Head of caudate nucleus (tissue), 42 donors: Measurements from ENCODE around the gene ZNF618.

ENCODE experiments used
- DNase-seq, 42 donors: peaks; one replicate each; pipeline versions ENCODE4 v3.0.0 to v3.0.0-alpha.2; 2020 to 2021; ENCODE audit warnings: mixed read lengths in 7 of 42
- intact Hi-C: fragments of 100-400 bp; cut with DNase I; formaldehyde crosslinking; loops from one replicate; pipeline ENCODE4 v1.15.0; 2022

Gene ZNF618

DNA sequence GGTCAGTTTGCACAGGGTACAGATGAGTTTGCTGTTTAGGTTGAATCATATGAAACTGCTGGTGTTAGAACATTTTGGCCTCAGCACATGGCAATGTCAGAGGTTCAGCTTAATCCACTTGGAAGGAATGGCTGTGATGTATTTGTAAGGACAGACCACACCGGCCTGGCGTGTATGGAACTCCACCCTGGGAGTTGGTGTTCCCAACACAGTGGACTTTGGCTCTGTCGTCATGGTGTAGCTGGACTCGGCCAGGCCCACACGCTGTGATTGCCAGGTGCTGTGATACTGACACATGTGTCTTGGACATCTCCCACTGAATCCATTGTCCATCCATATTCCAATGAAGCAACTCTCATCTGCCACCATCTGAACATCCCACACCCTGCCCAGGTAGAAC, 90.3 kb downstream of the ZNF618 start:
- DNase-seq: no peak
- intact Hi-C loops: no loop called here

DNA sequence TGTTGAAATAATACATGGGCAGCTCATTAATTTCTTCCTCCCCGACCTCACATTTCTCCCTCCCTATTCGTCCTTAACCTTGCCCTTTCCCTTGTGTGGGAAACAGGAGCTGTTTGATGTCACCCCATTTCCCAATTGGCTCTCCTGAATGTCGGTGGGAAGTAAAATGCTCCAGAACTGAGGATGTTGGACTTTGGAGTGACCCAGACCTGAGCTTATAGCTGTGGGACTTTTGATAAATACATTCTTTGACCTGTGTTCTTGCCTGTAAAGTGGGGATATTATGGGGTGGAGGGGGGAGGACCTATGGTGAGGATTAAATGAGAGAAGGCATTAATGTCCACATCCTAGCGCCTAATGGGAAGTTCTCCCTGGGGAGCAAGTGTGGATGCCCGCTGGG, 91.3 kb downstream of the ZNF618 start:
- intact Hi-C loops: no loop called here
- no peak for DNase-seq

DNA sequence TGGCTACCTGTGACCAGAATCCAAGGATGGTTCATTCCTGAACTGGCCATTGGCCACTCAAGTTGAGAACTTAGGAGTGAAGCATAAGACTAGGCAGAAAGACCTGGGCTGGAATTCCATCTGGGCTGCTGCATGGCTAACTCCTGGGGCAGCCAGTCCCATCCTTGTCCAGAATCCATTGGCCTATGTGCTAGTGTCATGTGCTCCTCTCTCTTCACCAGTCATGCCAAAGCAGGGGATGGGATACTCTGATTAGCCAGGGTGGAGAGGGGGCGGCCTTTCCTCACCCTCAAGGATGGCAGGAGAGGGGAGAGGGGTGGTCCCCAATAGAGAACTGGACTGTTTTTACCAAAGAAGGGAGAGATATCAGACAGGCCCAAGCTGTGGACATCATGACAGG, 93.2 kb downstream of the ZNF618 start:
- intact Hi-C loops: no loop called here
- DNase-seq: no peak

DNA sequence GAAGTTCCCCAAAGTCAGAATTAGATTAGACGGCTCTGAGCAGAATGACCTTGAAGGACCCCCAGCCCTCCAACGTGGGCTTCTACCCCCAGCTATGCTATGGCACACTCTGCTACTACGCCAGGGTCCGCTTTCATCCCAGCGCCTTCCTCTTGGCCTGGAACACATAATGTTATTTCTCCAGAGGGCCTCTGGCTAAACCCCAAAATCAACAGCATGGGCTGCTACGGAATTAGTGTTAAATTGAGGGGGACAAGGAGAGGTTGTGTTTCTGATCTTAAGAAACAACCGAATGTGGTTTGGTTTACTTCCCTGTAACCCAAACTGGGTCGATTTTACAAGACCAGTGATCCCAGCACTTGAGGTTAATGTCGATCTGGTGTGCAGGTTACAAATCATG, 97.1 kb downstream of the ZNF618 start:
- DNase-seq: no peak
- intact Hi-C loops: no loop called here

DNA sequence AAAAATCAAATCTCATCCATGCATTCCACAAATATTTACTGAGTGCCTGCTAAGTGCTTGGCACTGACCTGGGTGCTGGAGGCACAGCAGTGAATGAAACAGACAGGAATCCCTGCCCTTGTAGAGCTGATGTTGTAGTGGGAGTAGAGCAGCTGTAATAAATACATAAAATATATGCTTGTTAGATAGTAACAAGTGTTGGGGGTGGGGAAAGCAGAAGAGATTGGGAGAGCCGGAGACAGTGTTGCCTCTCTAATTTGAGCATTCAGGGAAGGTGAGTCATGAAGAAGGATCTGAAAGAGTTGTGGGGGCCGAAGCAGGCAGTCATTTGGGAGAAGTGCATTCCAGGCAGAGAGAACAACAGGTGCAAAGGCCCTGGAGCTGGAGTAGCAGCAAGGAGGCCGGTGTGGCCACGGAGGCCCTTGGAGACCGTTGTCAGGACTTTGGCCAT, 97.9 kb downstream of the ZNF618 start:
- intact Hi-C loops: no loop called here
- DNase-seq: peak in 35 of 42 donors; percentile 16 to 86 (median 59)

DNA sequence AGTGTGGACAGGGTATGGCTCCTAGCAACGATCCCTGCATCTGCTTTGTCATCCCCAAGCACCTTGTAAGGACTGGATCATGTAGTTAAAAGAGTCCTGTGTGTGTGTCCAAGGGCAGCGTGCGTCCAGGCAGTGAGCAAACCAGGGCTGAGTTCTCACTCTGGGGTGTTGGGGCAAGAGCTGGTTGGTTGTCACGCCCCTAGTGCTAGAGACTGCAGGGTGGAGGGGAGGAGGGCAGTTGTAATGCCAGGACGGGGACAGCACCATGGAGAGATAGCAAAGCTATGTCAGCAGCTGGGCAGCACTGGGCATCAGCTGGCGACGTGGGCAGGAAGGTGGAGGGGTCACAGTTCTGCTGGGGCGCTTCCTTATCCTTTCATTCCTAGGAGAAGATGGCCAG, 100.8 kb downstream of the ZNF618 start:
- intact Hi-C loops: no loop called here
- DNase-seq: no peak

DNA sequence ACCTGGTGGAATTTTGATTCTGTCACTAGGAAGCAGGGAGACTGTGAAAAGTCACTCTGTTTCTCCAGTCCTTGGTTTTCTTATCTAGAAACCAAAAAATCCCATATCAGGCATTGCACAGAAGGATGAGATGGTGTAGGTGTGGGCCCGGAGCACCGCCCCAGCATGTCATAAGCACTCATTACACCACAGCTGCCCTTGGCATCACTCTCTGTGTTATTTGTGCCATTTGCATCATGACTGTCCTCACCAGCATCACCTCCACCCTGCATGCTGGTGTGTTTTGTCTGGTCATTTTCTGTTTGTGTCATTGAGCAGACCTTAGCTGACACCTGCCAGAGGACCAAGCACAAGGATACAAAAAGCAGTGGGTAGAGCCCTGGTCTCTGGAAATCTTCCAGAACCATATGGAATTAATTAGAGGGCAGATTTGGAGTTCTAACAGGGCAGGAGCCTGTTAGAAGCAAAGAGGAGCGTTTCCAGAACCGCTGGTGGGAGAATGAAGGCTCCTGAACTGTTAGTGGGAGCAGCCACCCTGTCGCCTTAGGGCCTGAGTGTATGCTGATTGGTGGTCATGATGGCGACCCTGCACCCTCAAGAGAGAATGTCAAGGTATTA, 102.7 kb downstream of the ZNF618 start:
- no peak for DNase-seq
- intact Hi-C loops: no loop called here

DNA sequence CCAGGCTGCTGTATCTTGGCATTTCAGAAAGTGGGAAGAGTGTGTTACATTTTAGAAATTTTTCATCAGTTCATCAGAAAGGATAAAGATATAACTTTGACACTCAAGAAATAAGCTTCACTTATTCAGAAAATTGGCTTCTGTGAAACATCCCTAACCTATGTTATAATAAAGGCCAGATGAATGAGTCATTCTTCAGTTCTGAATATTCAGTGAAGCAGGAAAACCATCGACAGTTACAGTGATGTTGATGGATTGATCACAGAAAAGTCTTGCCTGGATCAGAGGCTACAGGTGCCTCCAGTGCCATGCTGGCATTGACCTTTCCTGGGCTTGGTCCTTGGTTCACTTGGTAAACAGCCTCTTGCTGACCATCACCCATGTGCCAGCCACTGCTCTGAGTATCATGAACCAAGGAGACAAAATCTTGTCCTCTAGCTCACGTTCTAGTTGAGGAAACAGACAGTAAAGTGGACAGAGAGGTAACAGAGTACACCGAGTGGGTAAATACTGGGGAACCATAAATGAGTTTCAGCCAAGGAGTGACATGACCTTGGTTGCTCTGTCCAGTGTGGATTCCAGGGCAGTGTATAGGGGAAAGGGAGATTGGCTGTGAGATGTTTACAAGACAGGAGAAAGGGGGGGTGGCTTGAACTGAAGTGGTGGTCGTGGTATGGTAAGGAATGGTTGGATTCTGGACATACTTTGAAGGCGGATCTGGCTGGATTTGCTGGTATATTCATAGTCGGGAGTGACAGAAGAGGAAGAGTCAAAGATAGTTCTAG, 103.4 kb downstream of the ZNF618 start:
- no peak for DNase-seq
- intact Hi-C loops: no loop called here

DNA sequence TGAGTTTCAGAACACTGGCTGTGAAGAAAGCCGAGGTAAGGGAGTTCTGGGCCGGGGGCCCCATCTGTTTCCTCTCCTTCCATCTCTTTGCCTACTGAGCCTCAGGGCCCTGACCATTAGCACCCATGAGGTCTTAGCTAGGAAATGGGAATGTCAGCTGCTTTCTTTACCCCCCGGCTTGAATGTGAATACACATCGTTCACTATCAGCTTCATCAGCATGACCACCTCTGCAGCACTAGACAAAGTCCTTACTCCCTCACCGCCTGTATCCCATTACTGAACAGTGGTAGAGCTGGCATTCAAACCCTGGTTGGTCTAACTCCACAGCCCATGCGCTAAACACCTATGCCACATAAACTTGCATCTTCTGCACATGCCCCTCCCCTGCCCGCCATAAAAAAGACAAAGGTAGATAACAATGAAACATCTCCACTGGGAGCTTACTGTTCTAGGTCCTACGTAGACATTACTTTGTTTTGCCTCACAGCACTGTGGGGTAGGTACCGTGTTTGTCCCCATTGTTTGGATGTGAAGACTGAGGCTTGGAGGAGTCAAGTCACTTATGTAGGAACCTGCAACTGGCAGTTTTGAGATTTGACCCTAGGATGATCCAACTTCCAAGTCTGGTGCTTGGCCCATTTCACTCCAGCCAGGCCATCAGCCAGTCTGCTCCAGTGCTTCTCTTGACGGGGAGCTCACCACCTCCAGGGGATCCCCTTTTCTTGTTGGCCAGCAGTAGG, 108.7 kb downstream of the ZNF618 start:
- intact Hi-C loops: no loop called here
- DNase-seq: no peak

DNA sequence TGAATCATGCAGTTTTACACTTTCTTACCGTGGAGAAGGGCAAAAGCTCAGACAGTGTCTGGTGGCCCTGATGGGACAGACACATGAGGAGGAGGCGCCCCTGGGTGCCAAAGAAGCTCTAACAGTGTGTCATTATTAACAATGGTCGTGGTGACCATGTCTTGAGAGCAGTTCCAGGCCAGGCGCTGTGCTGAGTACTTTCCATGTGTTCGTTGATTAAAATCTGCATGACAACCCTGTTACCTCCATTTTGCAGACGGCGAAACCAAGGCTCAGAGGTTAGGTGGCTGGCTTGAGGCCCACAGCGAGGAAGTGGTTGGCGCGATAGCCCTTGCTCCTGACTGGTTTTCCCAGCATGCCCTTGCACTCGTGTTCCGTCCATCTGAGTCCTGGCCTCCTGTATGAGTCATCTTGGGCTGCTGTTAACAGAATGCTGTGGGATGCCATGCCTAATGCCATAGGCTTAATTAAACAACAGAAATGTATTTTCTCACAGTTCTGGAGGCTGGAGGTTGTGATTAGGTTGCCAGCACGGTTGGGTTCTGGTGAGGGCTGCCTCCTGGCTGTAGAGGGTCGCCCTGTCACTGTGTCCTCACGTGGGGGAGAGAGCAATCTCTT, 110.0 kb downstream of the ZNF618 start:
- no peak for DNase-seq
- intact Hi-C loops: no loop called here

DNA sequence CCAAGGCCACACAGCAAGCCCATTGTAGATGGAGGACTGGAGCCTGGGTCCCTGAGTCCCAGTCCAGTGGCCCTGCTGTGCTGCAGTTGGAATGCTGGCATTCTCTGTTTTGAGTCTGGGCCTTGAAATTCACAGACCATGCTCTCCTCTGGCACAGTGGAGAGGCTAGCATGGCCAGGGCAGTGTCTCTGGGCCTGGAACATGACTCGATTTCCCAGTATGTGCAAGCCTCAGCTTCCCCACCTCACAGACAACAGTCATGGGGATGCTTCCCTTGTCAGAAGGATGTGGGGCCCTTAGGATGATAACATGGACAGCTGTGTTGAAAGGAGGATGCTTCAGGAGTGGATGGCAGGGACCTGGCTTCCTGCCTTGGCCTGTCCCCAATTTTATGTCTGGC, 110.8 kb downstream of the ZNF618 start:
- no peak for DNase-seq
- intact Hi-C loops: no loop called here

DNA sequence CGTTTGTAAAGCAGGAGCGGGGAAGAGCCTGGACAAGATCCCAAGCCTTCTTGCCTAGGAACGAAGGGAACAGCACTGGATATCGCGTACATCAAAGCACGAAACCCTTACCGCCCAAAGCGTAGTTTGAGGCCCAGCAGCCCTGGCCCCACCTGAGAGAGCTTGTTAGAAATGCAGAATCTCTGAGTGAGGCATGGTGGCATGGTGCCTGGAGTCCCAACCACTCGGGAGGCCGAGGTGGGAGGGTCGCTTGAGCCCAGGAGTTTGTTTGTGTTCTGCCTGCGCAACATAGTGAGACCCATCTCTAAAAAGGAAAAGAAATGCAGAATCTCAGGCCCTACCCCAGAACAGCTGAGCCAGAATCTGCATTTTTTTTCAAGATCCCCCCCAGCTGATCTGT, 111.4 kb downstream of the ZNF618 start:
- DNase-seq: no peak
- intact Hi-C loops: no loop called here

DNA sequence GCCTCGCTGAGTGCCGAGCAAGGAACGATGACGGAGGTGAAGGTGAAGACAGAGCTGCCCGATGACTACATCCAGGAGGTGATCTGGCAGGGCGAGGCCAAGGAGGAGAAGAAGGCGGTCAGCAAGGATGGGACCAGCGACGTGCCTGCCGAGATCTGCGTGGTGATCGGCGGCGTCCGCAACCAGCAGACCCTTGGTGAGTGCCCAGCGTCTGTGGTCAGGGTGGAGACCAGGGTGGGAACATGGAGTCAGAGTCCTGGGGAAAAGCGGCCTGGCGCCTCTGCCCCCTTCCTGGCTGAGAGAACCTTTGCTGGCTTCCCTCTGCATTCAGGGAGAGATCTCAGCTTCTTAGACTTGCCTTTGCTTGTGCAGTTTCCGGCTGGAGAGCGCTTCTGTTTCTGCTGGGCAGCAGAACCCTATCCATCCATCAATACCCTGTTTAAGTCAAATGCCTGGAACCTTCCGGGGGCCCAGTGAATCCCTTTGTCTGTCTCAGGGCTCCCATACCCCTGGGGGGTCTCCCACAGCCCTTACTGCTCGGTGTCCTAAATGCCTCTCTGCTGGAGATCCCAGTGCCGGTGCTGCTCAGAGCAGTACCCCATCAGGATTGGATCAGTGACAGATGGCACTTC, 112.4 kb downstream of the ZNF618 start:
- DNase-seq: no peak
- intact Hi-C loops: no loop called here

DNA sequence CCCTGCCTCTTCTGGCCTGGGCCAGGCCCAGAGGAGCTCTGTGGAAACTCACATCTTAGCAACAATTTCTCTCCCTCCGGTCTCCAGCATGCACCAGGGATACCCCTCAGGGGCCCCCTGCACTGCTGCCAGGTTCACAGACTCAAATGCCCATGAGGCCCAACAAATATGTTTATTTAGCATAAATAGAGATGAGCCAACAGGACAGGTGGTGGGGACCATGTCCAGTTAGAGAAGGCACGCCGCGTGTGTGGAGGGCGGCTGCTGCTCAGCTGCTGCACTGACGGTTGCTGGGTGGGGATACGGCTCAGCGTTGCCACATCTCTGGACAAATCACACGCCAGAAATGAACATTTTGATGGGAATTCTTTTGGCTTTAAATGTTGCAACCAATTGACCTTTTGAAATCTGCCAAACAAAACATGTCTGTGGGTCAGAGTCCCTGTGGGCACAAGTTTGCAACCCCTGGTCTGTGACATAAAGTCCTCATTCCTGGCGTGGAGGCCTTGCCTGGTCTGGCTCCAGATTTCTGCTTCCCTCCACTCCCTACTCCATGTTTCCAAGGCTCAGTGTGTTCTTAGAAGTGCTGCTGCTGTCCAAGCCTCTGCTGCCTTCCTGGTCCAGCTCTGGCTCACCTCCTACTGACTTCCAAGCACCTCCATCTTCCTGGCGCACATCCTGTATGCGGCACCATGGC, 113.1 kb downstream of the ZNF618 start:
- intact Hi-C loops: no loop called here

DNA sequence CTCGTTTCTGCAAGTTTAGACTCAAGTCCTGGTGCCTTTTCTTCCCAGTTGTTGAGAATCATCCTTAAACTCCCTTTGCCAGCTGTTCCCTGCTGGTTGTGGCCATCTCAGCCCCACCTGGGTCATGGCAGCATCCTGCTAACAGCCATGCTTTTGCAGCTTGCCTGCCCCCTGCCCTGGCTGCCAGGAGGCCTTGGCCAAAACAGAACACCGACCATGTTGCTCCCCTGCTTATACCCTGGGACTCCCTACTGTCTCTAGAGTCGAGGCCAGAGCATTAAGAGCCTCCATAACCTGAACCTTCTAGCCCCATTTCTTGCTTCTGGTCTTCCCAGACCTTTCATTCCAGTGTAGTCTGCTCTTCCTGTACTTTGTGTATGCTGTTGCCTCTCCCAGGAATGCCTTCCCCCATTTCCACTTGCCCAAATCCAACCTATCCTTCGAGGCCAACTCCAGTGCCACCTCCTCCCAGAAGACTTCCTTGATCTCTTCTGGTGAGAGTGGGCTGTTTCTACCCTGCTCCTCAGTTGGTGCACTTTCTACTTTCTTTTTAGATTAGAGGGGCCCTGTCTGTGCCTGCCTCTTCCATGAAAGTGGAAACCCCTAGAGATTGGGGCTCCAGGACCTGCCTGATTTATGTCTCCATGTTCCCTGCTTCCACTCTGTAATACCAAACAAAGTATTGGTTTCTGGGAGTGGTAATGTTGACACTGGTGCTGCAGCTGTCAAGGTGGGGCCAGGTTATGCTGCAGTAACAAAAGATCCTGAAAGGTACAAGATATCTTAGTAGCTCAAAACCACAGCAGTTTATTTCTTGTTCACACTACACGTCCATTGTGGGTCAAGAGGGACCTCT, 113.8 kb downstream of the ZNF618 start:
- intact Hi-C loops: loop anchor here (10.0 kb wide), 1 partner anchor 115 kb away; the partner anchor contains the start of gene ZNF618
- peak in 1 of 42 donors; percentile 2 for DNase-seq

More for the DNA sequence above, 113.1 kb downstream of the ZNF618 start:
- peak in 2 of 42 donors; percentile 10 to 13 for DNase-seq

DNA sequence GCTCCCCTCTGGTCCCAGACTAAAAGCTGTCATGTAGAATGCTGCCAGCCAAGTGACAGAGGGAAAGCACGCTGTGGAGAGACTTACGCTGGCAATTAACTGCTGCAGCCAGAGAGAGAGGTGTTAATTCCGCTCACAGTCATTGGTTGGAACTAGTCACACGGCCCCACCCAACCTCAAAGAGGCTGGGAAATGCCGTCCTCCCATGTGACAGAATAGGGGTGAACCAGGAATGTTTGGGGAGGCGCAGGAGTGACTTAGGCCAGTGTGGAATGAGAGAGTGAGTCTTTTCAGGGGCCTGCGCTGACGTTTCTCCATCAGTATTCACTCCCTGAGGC, 114.4 kb downstream of the ZNF618 start:
- peak in 3 of 42 donors; percentile 5 to 7 (median 6) for DNase-seq
- intact Hi-C loops: loop anchor here (10.0 kb wide), 1 partner anchor 116 kb away; the partner anchor contains the start of gene ZNF618

DNA sequence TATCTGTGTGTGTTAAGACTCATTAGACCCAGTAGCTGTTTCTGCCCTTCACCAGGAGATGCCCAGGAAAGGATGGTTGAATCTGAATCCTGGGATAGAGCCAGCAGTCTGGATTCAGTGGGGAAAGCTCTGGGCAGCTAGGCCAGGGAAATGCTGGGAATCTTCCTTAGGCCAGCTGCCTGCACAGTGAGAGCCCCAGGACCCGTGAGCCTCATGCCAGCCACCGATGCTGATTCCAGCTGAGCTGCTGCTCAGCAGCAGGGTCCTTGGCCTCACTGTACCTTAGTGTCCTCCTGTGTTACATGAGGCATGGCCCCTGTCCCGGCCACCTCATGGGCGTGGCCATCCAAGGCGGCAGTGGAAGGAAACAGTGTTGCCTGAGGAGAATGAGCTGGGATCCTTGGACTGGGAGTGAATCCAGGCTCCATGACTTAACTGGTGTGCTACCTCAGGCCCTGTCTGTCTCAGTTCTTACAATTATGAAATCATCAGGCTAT, 114.9 kb downstream of the ZNF618 start:
- peak in 4 of 42 donors; percentile 8 to 36 (median 20) for DNase-seq
- intact Hi-C loops: loop anchor here (10.0 kb wide), 1 partner anchor 116 kb away; the partner anchor contains the start of gene ZNF618
